SU-DHL-6 (cell line): ENCODE results near the gene TESMIN.

Experiments used
- H2AFZ ChIP-seq: fragments of 200-600 bp; sonication (generic); 2 replicates; pipeline ENCODE4 v1.6.1; 2014; ENCODE audit warnings: low read depth, mild to moderate bottlenecking, moderate library complexity, mixed read lengths, antibody characterized with exemption, low read length; ENCODE audit not compliant: severe bottlenecking
- H3F3A ChIP-seq: fragments of 200-600 bp; shearing (Covaris generic); 2 replicates; pipeline ENCODE4 v1.6.0; 2016; ENCODE audit warnings: antibody characterized with exemption, mild to moderate bottlenecking; ENCODE audit not compliant: insufficient read depth
- H3K27ac ChIP-seq: fragments of 200-600 bp; sonication (generic); 2 replicates; pipeline ENCODE4 v1.5.1; 2016; ENCODE audit warnings: low read depth, mild to moderate bottlenecking, low read length, moderate library complexity, mixed read lengths
- H3K27me3 ChIP-seq: fragments of 200-600 bp; sonication (generic), shearing (Covaris generic); 2 replicates; pipeline ENCODE4 v1.6.0; 2014; ENCODE audit warnings: mild to moderate bottlenecking, low read length
- H3K36me3 ChIP-seq: fragments of 200-600 bp; sonication (generic); 2 replicates; pipeline ENCODE4 v1.6.1; 2014; ENCODE audit warnings: mild to moderate bottlenecking, low read length, mixed read lengths
- H3K4me2 ChIP-seq: fragments of 300-600, 200-600 bp; shearing (Covaris generic), sonication (generic); 2 replicates; pipeline ENCODE4 v1.6.0; 2014; ENCODE audit warnings: low read length, low read depth, mild to moderate bottlenecking; ENCODE audit not compliant: poor library complexity, severe bottlenecking
- H3K4me3 ChIP-seq: fragments of 200-600 bp; sonication (generic); 2 replicates; pipeline ENCODE4 v1.5.1; 2014; ENCODE audit warnings: antibody characterized with exemption, low read length, mild to moderate bottlenecking, mixed read lengths; ENCODE audit not compliant: insufficient read depth, poor library complexity, severe bottlenecking
- H3K79me2 ChIP-seq: fragments of 200-600 bp; sonication (generic); 2 replicates; pipeline ENCODE4 v1.6.1; 2014; ENCODE audit warnings: mild to moderate bottlenecking, low read length, moderate library complexity; ENCODE audit not compliant: insufficient read depth
- H3K9ac ChIP-seq: fragments of 200-600 bp; sonication (generic); 2 replicates; pipeline ENCODE4 v1.7.0; 2014; ENCODE audit warnings: mild to moderate bottlenecking, low read length
- H3K9me2 ChIP-seq: fragments of 200-600 bp; sonication (generic); replicated peaks from 2 replicates; pipeline ENCODE4 v1.6.1; 2014; ENCODE audit warnings: low read length; ENCODE audit not compliant: insufficient read depth
- H3K9me3 ChIP-seq: fragments of 200-600 bp; sonication (generic); 2 replicates; pipeline ENCODE4 v1.6.1; 2014; ENCODE audit warnings: low read length, mixed read lengths; ENCODE audit not compliant: insufficient read depth
- H4K20me1 ChIP-seq: fragments of 200-600 bp; sonication (generic); 2 replicates; pipeline ENCODE4 v1.6.1; 2014; ENCODE audit warnings: low read depth, mild to moderate bottlenecking, antibody characterized with exemption, low read length, moderate library complexity, mixed read lengths
- EZH2phosphoT487 ChIP-seq: fragments of 200-600 bp; sonication (generic), shearing (Covaris generic); conservative IDR thresholded peaks from 2 replicates; pipeline ENCODE4 v1.6.1; 2018; ENCODE audit warnings: mild to moderate bottlenecking, antibody characterized with exemption, low read length, moderate library complexity, mixed read lengths
- TF ChIP-seq, protein P1 (sequence below): fragments of 200-600 bp; sonication (generic); IDR thresholded peaks from one replicate; pipeline ENCODE4 v1.5.1; 2017; ENCODE audit warnings: antibody characterized with exemption, mild to moderate bottlenecking, low read length, moderate library complexity; ENCODE audit not compliant: insufficient read depth, poor library complexity, severe bottlenecking

Gene TESMIN

DNA sequence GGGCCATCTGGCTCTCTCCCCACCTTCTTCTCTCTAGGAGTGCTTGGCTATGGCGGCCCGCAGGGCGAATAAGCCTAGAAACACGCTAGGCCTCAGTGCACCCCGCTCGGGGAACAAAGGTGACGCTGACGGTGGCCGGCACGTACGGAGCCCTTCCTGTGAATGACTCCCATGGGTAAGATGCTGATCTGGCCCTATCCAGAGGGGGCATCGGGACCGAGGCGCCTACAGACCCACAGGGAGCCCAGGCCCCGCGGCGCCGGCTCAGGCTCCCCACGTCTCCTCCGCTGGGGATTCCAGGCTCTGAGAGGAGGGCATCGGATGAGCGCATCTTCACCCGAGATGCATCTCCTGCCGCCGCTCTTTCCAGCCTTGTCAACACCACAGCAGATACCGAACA lies 31.4 kb upstream of the TESMIN start:
- no peak overlapping the region for H3K4me2 ChIP-seq
- H4K20me1 ChIP-seq: no peaks in the 10 kb centered on the region
- no peaks in the 10 kb centered on the region for H3K9me3 ChIP-seq
- H3F3A ChIP-seq: no peaks in the 10 kb centered on the region
- no peaks in the 10 kb centered on the region for H3K36me3 ChIP-seq
- H3K9me2 ChIP-seq: no peaks in the 10 kb centered on the region
- TF ChIP-seq, protein P1, sequence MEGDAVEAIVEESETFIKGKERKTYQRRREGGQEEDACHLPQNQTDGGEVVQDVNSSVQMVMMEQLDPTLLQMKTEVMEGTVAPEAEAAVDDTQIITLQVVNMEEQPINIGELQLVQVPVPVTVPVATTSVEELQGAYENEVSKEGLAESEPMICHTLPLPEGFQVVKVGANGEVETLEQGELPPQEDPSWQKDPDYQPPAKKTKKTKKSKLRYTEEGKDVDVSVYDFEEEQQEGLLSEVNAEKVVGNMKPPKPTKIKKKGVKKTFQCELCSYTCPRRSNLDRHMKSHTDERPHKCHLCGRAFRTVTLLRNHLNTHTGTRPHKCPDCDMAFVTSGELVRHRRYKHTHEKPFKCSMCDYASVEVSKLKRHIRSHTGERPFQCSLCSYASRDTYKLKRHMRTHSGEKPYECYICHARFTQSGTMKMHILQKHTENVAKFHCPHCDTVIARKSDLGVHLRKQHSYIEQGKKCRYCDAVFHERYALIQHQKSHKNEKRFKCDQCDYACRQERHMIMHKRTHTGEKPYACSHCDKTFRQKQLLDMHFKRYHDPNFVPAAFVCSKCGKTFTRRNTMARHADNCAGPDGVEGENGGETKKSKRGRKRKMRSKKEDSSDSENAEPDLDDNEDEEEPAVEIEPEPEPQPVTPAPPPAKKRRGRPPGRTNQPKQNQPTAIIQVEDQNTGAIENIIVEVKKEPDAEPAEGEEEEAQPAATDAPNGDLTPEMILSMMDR: no peak
- no peak for TF ChIP-seq EZH2phosphoT487
- H3K27ac ChIP-seq: no peak overlapping the region
- H3K79me2 ChIP-seq: no peaks in the 10 kb centered on the region
- no peak overlapping the region for H2AFZ ChIP-seq
- H3K4me3 ChIP-seq: no peak overlapping the region
- no peaks in the 10 kb centered on the region for H3K27me3 ChIP-seq
- H3K9ac ChIP-seq: no peak overlapping the region

DNA sequence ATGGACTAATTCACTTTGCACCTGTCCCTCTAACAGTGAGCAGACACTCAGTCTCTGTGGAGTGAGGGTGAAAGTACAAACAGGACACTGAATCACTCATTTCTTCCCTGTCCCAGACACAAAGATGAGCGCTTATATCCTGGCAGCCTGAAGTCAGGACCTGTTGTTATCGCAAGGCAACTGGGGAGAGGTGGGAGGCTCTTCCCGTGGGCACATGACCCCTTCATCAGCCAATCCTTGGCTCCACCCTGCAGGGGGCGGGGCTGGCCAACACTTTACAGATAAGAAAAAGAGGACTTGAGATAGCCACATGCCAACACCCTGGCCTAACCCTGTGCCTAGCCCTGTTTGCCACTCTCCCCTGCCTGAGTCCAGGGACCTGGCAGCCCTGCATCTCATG lies 29.5 kb upstream of the TESMIN start:
- Histone ChIP-seq H3K4me3 (no peak overlapping the region), H2AFZ (no peak overlapping the region), H3K79me2 (no peaks in the 10 kb centered on the region), H3K27me3 (no peaks in the 10 kb centered on the region), H3F3A (no peaks in the 10 kb centered on the region), H3K9ac (no peak overlapping the region), H3K9me3 (no peaks in the 10 kb centered on the region), H3K4me2 (no peak overlapping the region), H4K20me1 (no peaks in the 10 kb centered on the region), H3K9me2 (no peaks in the 10 kb centered on the region), H3K27ac (no peak overlapping the region), H3K36me3 (no peaks in the 10 kb centered on the region)
- no peak for TF ChIP-seq EZH2phosphoT487
- TF ChIP-seq, protein P1: no peak

DNA sequence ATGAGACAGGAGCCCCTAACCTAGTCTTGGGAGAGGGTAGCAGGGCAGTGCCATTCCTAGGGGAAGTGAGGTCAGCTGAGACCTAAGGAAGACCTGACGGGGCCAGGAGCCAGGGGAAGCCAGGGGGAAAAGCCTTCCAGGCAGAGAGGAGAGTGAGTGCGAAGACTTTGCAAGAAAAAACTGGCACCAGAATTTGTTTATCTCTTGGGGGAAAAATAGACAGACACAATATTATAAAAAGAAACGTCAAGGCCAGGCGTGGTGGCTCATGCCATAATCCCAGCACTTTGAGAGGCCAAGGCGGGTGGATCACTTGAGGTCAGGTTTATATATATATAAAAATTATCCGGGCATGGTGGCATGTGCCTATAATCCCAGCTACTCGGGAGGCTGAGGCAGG lies 26.9 kb upstream of the TESMIN start:
- TF ChIP-seq EZH2phosphoT487: no peak
- TF ChIP-seq, protein P1: no peak

More for the DNA sequence above, 26.9 kb upstream of the TESMIN start:
- H3K9me2 ChIP-seq: no peaks in the 10 kb centered on the region
- no peak overlapping the region for H3K4me2 ChIP-seq
- H3K9ac ChIP-seq: no peak overlapping the region
- H3K4me3 ChIP-seq: no peak overlapping the region
- no peaks in the 10 kb centered on the region for H3K9me3 ChIP-seq
- no peaks in the 10 kb centered on the region for H3K79me2 ChIP-seq
- no peak overlapping the region for H2AFZ ChIP-seq
- H4K20me1 ChIP-seq: no peaks in the 10 kb centered on the region
- H3F3A ChIP-seq: no peaks in the 10 kb centered on the region
- no peaks in the 10 kb centered on the region for H3K27me3 ChIP-seq
- H3K36me3 ChIP-seq: no peaks in the 10 kb centered on the region
- H3K27ac ChIP-seq: no peak overlapping the region
